ENCODE data around the gene MZT2B.
"Not testable (repeated sequence)": the region's sequence is repeated elsewhere in the genome, so short reads cannot be mapped to it uniquely, and the experiment has no call there.

MZT2B gene

DNA sequence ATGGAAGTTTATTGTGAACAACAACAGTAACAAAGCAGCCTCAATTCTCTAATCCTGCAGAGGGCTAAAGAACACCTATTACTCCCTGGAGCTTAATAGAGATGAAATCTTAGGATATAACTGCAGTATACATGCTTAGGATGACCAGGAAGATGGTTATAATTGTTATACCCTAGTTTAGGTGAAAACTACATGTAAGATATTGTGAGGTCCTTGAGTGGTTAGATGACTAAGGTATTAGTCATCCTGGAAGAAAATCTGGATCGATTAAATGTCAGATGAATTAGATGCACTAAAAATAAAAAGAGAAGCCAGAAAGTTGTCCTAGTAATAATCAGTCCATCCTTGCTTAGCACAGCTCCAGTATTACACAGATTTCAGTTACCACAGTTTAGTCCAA lies 38.4 kb downstream of the MZT2B start:
- not testable (repeated sequence) for DNase-seq

DNA sequence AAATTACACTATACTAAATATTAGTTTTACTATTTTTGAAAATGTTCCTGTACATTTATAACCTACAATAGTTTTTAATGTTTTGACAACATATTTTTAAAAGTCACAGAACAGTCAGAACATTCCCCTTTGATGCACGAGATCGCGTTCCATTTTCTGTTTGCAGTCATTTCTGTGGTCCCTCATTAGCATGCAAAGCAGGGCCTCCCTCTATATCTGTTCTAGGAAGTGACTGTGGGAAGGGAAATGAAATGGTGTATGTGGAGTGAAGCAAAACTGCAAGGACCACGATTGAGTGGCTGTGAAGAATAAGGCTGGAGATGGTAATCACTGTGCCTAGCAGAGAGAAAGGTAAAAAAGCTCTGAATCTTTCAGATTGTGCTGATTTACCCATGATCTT lies 40.5 kb downstream of the MZT2B start:
- DNase-seq, result not testable (repeated sequence)

DNA sequence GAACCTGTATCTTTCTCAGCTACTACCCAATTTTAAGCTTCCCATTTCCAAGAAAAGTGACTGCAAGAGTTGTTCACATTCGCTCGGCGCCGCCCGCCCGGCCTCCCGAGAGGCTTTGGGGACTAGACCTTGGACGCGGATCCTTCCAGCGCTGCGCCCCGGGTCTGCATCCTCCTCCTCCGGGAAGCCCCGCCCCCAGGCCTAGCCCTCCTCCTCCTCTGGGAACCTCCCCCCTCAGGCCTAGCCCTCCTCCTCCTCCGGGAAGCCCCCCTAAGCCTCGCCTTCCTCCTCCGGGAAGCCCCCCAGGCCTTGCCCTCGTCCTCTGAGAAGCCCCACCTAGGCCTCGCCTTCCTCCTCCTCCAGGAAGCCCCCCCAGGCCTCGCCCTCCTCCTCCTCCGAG lies 45.9 kb downstream of the MZT2B start:
- not testable (repeated sequence) for DNase-seq

DNA sequence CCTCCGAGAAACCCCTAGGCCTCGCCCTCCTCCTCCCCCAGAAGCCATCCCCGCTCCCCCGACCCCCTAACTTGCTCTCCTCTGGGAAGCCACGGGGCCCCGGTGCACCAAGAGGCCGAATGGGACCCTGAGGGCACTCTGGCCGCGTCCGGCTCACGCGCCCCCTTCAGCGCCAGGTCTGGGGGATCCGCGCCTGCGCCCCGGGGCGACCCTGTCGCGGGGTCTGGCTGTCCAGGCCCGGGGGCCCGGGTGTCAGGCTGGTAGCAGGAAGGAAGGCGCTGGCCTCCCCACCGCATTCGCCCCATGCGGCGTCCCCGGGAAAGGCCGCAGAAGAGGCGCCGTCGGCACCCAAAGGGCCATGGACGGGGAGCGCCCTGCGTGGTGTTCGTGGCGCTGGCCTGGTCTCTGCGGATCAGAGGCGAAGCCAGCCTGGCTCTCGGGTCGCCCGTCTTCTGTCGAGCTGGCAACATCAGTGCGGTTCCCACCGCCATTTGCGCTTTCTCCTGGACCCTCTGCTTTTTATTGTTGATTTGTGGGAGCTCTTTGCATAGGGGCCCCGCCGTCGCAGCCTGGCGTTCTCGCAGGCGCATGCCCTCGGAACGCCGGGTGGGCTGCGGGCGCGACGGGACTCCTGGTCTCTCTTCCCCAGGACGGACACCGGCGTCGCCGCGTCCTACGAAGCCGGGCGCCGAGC lies 46.6 kb downstream of the MZT2B start:
- DNase-seq, result not testable (repeated sequence)

DNA sequence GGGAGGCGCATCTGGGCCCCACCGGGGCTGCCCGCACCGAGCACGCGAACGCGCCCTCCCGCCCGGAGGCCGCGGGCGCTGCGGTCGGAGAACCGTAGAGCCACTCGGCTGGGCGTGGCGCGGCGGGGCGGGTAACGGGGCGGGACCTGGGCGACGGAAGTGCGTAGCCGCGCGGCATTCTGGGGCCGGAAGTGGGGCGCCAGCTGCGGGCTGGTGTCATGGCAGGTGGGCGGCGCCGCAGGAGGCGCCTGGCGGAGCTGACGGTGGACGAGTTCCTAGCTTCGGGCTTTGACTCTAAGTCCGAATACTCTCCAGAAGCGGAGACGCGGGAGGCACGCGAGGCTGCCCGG lies 47.1 kb downstream of the MZT2B start:
- DNase-seq, result not testable (repeated sequence)

DNA sequence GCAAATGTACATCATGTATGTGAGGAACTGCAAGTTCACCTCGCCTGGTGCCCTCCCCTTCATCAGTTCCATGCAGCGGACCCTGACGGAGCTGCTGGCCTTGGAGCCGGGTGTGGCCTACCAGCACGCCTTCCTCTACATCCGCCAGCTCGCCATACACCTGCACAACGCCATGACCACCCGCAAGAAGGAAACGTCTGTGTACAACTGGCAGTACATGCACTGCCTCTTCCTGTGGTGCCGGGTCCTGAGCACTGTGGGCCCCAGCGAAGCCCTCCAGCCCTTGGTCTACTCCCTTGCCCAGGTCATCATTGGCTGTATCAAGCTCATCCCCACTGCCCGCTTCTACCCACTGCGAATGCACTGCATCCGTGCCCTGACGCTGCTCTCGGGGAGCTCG lies 48.3 kb downstream of the MZT2B start:
- DNase-seq, result not testable (repeated sequence)

DNA sequence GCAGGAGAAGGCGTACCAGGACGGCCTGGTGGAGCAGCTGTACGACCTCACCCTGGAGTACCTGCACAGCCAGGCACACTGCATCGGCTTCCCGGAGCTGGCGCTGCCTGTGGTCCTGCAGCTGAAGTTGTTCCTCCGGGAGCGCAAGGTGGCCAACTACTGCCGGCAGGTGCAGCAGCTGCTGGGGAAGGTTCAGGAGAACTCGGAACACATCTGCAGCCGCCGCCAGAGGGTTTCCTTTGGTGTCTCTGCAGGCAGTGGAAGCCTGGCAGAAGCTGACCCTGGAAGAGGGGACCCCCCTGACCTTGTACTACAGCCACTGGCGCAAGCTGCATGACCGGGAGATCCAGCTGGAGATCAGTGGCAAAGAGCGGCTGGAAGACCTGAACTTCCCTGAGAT lies 48.8 kb downstream of the MZT2B start:
- DNase-seq, result not testable (repeated sequence)

DNA sequence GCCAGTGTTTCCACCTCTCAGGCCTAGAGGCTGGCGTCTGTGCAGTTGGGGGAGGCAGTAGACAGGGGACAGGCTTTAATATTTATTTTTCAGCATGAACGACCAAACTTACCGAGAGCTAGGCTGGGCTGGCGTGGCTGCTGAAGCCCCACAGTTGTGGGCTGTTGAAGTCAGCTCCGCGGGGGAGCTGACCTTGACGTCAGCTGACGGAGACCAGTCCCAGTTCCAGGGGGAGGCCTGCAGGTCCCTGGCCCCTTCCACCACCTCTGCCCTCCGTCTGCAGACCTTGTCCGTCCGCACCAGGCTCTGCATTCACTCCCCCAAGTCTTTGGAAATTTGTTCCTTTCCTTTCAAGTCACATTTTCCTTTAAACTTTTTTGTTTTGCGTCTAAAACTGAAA lies 49.6 kb downstream of the MZT2B start:
- no peak for DNase-seq

DNA sequence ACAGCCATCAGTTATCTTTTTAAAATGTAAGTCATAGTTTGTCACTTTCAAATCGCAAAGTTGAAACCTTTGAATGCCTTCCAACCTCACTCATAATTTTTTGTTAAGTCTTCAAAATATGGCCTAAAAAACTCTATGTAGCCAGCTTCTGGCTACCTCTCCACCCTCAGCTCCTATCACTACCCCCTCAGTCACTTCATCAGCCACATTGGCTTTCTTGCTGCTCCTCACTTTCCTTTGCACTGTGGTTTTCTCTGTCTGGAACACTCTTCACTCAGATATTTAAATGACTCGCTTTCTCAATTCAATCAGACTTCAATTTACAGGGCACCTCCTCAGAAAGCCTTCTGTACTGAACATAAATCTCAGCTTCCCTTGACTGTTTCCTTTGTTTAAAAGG lies 51.0 kb downstream of the MZT2B start:
- not testable (repeated sequence) for DNase-seq

DNA sequence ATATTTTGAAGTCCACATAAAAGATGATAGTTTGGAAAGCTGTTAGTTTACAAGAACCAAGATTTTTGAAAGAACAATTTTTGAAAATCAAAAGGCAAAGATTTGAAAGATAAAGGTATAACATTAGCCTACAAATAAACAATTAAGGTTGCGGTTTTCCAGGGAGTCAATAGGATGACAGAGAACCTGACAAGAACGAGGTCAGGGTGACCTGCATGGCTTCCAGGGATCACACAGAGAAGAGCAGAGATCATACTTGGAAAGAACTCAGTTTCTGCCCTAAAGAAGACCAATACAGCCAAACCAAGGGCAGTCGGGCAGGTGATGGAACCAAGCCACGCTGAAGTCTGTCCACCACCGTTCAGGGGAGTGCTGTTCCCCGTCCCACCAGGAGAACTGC lies 57.5 kb downstream of the MZT2B start:
- DNase-seq, result not testable (repeated sequence)

All from activated CD4-positive, alpha-beta T cell treated with anti-CD3 and anti-CD28 coated beads for 4 hours (primary cell).